Gastroesophageal sphincter (tissue), 3 donors: Measurements from ENCODE around the gene CCDC92B.

Experiments
- CTCF ChIP-seq, 4 experiments: fragments of 200-600 bp in 2 of 4; fragments of 450-650 bp in 2 of 4; sonication (generic) in 1 of 4; IDR thresholded peaks; one replicate each; pipeline ENCODE4 v1.5.1; 2017 to 2019; ENCODE audit warnings: antibody characterized with exemption in 4 of 4, mild to moderate bottlenecking in 2 of 4, moderate library complexity in 2 of 4
- EP300 ChIP-seq: sonication (generic); formaldehyde crosslinking; IDR thresholded peaks from one replicate; pipeline ENCODE4 v1.6.1; 2017; ENCODE audit warnings: antibody characterized with exemption, mild to moderate bottlenecking
- POLR2A ChIP-seq, 2 donors: fragments of 450-650 bp; IDR thresholded peaks; one replicate each; pipeline ENCODE4 v1.6.1; 2017; ENCODE audit warnings: antibody characterized with exemption in 2 of 2, mild to moderate bottlenecking in 2 of 2, moderate library complexity in 1 of 2
- POLR2AphosphoS5 ChIP-seq: sonication (generic); formaldehyde crosslinking; IDR thresholded peaks from one replicate; pipeline ENCODE4 v1.6.1; 2017; ENCODE audit warnings: antibody characterized with exemption

- TF ChIP-seq CTCF (IDR thresholded peaks at IDR 0.05), result no peak
- no peak for TF ChIP-seq EP300
- TF ChIP-seq POLR2A (IDR thresholded peaks at IDR 0.05), result no peak
- TF ChIP-seq POLR2AphosphoS5, result no peak
Measured at GRCh38 chr17:2704031-2704889, 45.2 kb downstream of the CCDC92B start.
